C4-2B (cell line): ENCODE measurements around the gene RGS2.

Experiments used
- CTCF ChIP-seq: fragments of 450-650 bp; conservative IDR thresholded peaks from 2 replicates; pipeline ENCODE4 v1.5.1; 2017; ENCODE audit warnings: mild to moderate bottlenecking
- ZFX ChIP-seq: fragments of 450-650 bp; IDR thresholded peaks from 2 replicates; pipeline ENCODE4 v1.6.1; 2017

- TF ChIP-seq CTCF, result no peak
- no peak for TF ChIP-seq ZFX
Observed at GRCh38 chr1:192826791-192827546, 18.1 kb downstream of the RGS2 start.
